GM19463 (cell line): ENCODE results near the gene TESMIN.

Experiments used
- ATAC-seq: cut with Tn5 transposase; IDR thresholded peaks from one replicate; pipeline ENCODE4 v1.9.1; 2021; ENCODE audit warnings: mild to moderate bottlenecking, moderate library complexity; ENCODE audit not compliant: unreplicated experiment

TESMIN gene

DNA sequence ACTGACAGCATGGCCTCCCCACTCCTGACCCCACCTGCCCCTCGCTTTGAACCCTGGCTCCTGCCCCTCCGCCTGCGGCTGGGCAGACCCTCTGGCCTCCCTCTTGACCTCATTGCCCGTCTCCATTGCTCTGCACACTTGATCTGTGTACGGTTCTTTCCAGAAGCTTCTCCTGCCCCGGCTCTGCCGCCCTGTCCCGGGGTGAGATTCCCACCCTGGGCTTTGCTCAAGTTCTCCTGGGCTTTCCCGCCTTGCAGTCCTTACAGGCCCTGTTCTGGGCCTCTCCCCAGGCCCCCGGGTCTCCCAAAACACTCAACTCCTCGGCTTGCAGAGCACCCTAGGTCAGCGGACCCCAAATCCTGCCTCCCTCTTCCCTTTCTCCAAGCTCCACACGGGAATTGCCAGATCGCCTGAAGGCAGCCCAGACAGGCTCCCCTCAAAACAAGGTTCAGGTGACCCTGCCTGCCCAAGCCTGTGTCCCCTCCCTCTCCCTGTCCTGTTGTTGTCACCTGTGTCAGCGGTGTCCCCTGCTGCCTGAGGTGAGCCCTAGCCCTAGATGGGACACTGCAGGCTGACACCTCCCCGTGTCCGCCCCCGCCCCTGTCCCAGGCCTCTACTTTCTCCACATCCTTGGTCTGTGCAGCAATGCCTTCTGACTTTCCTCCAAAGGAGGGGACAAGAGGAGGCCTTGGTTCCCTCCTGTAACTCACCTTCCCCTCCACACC, 65.5 kb downstream of the TESMIN start:
- ATAC-seq, result no peak

DNA sequence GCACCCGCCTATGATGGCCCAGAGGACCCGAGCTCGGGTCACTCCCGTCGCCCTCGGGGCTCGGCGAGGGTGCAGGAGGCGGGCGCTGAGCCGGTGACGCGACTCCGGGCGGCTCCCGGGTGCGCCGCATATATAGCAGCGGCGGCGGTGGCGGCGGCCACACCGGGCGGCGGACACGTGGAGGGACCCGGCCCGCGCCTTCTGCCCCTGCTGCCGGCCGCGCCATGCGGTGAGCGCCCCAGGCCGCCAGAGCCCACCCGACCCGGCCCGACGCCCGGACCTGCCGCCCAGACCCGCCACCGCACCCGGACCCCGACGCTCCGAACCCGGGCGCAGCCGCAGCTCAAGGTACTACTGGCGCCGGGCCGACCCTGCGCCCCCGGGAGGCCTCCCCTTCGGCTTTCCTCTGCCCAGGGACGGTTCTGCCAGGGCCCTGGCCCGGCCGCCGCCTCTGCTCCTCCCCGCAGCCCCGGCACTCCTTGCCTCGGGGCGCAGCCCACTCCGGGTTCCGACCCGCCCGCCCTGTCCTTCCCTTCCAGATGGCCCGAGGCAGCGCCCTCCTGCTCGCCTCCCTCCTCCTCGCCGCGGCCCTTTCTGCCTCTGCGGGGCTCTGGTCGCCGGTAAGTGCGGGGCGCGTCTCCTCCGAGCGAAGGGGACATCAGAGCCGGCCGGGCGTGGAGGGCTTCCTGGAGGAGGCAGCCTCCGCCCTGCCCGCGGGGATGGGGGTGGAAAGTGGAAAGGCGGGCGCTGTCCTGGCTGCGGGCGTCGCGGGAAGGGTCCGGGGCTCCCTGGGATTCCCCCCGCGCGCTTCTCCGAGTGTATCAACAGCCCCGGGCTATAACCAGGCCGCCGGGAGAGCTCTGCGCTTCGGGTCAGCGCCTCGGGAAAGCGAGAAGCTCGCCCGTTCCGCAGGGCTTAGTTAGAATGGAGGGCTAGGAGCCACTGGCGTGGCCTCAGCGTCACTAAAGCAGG, 66.6 kb downstream of the TESMIN start, which contains the start of gene GAL:
GAL (plus strand) TSS at position 160 of the 972 bp plus-strand sequence; CDS start at position 540, 380 bp downstream.
- ATAC-seq, result no peak

DNA sequence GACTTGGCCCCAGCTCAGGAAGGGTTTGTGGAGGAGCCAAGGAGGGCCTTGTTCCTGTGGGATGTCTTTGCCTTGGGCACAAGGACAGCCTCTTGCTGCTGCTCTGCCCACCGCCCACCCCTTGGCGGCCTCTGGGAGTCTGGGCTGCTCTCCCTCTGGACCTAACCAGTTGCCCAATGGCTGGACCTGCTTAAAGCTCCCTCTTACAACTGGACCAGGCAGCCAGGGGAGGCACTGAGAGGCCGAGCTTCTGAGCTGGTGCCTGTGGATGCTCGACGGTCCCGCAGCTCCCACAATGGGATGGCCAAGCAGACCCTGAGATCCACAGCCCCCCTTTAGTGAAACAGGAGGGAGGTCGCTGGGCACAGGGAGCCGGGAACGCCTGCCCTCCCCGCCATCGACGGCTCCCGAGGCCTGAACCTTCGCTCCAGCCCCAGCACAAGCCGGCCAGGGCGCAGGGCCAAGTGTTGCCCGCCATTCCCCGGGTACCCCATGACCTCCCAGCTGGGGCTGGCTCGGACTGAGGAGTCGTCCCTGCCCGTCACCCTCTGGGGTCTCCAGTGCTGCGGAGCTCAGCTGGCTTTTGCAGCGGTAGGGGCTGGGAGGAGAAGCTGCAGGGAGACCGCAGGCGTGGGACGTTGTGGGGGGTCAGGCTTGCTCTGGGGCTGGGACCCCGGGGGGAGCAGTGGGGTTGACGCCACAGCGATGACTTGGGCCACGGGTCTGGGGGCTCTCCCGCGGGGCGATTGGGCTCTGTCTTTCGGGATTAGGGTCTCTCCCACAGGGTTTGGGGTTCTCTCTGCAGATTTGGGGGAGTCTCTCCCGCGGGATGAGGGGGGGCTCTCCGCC, 67.6 kb downstream of the TESMIN start:
- no peak for ATAC-seq

DNA sequence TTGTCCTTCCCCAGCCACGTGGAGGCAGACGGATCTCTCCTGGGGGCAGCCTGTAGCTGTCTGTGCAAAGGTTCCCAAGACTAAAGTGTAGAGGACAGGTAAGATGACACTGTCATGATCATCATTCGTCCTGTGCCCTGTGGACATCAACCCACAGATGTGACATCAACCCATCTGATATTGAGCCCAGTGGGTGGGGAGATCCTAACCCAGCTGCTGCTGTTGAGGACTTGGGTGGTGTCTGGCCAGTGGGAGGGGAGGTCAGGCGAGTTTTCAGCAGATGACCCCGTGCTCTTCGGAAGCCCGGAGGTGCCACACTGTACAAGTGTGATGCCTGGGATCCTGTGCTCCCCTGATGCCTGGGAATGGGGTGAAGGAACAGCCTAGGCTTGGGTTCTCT, 68.2 kb downstream of the TESMIN start:
- no peak for ATAC-seq

DNA sequence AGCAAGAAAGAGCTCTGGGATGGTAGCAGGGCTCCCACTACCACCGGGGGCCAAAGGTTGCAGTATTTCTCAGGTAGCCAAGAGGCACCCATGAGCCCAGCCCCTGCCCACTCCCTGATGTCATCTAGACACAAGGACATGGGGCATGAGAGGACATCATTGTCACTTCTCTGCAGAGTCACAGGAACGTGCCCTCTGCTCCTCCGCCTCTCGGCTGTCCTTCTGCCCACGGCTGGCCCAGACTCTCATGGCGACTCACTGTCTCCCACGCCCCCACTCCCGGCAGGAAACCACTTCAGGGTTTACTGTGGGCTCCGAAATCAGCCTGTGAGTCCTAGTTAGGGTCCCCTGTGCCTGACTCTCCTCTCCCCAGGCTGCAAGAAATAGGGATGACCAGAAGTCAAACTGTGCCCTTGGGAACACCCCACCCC, 68.8 kb downstream of the TESMIN start:
- ATAC-seq, result no peak

DNA sequence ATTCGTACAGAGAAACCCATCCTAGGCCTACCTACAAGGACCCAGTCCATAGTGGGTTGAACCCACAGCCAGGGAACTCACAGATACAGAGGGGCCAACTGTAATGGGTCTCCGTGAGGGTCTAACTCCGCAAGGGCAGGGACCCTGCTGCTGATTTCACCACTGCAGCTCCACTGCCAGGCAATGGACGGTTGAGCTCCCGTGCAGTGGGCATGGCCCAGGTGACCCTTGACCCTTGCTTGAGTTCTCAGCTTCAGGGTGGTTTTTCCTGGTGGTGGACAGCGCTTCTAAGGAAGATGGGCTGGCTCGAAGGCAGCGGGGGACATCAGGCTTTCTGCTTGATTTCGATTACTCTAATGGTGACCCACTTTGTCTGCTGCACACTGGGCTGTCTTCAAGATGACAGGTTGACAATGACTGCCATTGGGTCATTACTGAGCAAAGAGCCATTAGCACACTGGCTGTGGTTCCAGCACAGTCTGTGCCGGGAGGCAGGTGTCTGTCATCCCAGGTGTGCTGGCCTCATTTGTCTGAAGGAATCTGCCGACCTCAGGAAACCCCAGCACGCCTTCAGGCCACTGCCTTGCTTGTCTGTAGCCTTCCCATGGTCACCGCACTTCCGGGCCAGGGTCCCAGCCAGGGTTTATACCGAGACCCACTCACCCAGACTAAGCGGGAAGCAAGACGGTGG, 70.6 kb downstream of the TESMIN start:
- ATAC-seq, result no peak

DNA sequence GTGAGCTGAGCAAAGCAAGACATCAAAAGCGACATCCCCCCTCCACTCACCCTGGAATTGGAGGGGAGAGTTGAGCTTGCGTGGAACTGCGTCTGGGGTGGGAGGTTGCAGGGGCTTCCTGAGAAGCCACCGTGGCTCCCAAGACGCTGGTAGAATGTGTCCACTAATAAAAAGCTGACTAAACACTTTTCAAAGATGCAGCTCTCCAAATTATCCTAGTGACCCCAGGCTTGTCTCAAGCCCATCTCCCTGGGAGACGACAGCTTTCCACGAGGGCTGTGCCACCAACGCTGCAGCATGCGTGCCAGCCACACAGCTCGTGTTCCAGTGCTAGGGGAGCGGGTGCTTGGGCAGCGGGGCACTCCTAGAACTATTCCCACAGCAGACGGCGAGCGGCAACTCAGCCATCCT, 73.3 kb downstream of the TESMIN start:
- ATAC-seq, result no peak

- no peak for ATAC-seq
These were observed 73.9 kb downstream of the TESMIN start for GRCh38 chr11:68677432-68677831.

DNA sequence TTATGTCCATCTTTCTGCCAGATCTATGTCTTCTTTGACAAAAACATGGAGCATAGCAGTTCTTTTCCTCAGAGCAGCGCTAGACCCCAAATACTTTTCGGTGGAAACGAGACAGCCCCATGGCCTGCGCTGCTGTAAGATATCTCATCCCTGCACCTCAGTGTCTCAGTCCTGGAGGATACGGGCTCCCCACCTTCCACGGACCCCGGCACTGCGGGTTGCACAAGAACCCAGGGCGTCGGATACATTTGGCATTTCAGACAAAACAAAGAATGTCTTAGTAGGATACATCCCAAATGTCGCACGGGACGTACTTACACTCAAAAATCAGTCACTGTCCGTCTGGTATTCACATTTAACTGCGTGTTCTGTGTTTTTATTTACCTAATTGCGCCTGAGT, 76.9 kb downstream of the TESMIN start:
- ATAC-seq, result no peak

GRCh38 chr11:68673991-68674390, 77.3 kb downstream of the TESMIN start:
- ATAC-seq, result no peak

DNA sequence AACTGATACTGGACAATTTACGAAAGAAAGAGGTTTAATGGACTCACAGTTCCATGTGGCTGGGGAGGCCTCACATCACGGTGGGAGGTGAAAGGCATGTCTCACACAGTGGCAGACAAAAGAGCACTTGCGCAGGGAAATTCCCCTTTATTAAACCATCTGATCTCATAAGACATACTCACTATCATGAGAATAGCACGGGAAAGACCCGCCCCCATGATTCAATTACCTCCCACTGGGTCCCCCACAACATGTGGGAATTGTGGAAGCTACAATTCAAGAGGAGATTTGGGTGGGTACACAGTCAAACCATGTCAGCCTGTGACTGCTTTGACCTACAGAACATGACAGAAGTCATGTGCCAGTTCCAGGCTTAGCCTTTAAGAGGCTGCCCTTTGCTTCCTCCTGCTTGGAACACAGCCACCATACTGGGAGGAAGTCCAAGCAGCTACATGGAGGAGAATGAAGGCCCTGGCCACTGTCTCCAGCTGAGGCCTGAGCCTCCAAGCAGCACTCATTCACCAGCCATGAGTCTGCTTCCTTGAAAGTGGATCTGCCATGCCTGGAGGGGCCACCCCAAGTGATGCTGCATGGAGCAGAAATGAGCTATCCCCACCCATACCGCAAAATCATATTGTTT, 77.9 kb downstream of the TESMIN start:
- no peak for ATAC-seq

DNA sequence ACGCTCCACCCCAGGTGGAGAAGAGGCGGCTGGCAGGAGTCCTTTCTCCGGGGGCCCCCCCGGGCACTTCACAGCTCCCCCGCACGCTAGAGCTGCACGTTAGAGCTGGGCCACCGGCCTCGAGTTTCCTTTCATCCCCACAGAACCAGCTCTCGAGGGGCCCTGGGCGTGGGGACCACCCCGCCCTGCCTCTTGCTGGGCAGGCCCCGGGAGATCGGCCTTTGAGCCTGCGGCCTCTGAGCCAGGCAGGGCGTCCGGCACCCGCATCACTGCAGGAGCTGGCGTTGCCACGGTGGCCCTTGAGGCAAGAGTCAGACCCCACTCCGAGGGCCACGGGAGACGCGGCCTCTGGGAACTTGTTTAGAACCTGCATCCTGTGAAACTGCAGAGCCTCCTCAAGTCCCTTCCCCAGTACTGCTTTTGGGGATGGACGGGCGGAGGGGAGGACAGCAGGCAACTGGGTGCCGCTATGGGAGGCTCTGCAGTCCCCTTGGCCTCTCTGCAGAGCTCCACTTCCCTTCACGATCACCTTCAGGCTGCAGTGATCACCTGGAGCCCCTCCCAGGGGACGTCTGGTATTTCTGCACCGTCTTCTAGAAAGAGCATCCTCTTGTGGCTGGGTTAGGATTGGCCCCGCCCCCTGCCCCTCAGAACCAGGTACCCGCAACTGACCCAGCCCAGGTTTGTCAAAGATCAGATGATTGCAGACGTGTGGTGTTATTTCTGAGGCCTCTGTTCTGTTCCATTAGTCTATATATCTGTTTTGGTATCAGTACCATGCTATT, 80.9 kb downstream of the TESMIN start:
- no peak for ATAC-seq

DNA sequence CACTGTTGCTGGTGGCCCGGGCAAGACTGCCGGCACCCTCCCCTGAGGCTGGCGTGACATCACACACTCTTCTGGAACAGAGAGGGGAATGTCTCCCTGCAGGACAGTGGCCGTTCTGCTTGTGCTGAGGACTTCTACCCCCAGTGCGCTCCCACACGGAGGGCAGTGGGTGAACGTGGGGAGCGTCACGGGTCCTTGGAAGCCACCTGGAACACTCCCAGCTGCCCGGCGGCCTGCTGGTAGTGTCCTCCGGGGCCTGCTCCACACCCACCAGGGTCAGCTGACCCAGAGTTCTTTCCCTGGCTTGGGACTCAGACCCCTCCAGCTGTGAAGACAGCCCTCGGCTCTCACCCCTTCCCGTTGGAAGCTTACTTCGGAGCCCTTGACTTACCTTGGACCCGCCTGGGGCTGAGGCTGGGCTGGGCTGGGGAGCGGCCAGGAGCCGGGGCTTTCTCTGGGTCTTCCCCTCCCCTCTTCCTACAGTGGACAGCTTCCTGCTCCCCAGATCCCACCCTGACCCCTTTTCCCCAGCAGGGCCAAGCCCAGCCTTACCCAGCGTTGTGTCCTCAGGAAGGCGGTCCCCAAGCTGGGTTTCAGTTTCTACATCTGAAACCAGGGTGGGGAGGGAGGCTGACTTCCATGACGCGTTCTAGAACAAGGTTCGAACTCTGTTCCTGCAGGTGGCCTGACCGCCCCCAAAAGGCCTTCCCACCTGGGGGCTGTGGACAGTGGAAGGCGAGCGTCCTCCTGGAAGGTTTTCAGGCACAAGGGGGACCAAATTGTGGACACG, 81.8 kb downstream of the TESMIN start:
- ATAC-seq, result no peak

DNA sequence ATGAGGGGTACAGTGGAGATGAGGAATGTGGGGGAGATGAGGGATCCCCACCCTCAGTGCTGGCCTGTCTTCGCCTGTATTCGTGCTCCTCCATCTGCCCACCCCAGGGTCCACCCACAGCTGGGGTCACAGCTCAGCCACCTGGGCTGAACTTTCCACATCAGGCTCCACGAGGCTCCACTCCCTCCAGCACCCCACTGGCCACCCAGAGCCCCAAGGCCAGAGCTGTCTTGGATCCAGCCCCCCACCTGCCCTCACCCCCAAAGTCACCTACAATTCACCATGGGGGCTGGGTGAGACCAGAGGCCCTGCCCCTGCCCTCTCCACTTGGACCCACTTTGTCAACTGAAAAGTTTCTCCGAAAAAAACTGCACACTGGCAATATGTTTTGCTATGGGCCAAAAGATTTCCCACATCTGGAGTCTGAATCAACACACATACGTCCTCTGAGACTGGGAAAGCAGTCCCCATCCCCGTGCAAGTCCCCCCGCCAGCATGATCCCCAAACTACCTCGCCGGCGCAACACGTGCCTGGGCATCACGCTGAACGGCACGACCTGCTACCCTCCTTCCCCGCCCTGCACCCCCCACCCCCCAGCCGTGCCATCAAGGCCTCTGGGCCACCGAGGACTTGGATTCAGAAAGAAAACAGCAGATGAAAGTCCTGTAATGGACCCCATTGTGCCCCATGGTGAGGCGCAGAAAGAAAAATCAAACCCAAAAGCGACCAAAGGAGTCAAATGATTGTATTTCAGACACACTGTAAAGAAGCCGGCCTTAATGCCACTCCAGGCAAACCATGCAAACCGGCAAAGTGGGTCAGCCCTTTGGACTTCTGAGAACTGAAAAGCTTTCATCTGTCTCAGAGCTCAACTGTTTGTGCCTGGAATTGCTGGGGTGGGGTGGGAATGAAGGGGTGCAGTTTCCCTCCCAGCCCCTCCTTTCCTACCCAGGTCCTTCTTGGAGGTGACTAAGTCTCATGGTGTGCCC, 83.5 kb downstream of the TESMIN start:
- ATAC-seq, result no peak

DNA sequence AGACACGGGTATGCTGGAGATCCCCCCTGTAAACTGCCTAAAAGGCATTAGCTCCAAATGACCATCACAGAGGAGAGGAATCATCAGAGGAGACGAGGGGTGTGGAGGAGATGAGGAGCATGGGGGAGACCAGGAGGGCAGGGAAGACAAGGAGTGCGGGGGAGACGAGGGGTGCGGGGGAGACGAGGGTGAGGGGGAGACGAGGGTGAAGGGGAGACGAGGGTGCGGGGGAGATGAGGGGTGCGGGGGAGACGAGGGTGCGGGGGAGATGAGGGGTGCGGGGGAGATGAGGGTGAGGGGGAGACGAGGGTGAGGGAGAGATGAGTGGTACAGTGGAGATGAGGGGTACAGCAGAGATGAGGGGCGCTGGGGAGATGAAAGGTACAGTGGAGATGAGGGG, 84.5 kb downstream of the TESMIN start:
- no peak for ATAC-seq

GRCh38 chr11:68665436-68665835, 85.9 kb downstream of the TESMIN start:
- no peak for ATAC-seq

GRCh38 chr11:68664906-68665305, 86.4 kb downstream of the TESMIN start:
- no peak for ATAC-seq
